Cardiac muscle cell (in vitro differentiated cells and primary cell): ENCODE measurements around the gene CNOT4. TPM values are rescaled to one million over a fixed set of nuclear protein-coding genes. Genes with fewer than 3 reads are reported as not detected.
"Not testable (repeated sequence)": the region's sequence is repeated elsewhere in the genome, so short reads cannot be mapped to it uniquely, and the experiment has no call there.

ENCODE experiments used
- DNase-seq, 2 donors: peaks; one replicate each; pipeline versions ENCODE4 v3.0.0 to v3.0.0-alpha.2; 2010 to 2017; ENCODE audit warnings: low read depth in 1 of 2, low spot score in 1 of 2
- H3K27ac ChIP-seq: fragments of 200-600 bp; sonication (generic); 2 replicates; pipeline ENCODE4 v1.5.1; 2016
- H3K27me3 ChIP-seq: fragments of 200-600 bp; sonication (generic); 2 replicates; pipeline ENCODE4 v1.6.0; 2016; ENCODE audit warnings: control low read depth
- H3K36me3 ChIP-seq: fragments of 200-600 bp; sonication (generic); 2 replicates; pipeline ENCODE4 v1.5.1; 2016; ENCODE audit warnings: control low read depth
- H3K4me1 ChIP-seq: fragments of 200-600 bp; sonication (generic); 2 replicates; pipeline ENCODE4 v1.8.1; 2017; ENCODE audit warnings: low read depth, mild to moderate bottlenecking, mixed run types
- H3K4me3 ChIP-seq: fragments of 200-600 bp; sonication (generic); 2 replicates; pipeline ENCODE4 v1.5.1; 2016; ENCODE audit warnings: mild to moderate bottlenecking
- H3K9me3 ChIP-seq: fragments of 200-600 bp; sonication (generic); 2 replicates; pipeline ENCODE4 v1.5.1; 2017; ENCODE audit warnings: low read depth, mild to moderate bottlenecking, control low read depth
- CTCF ChIP-seq: IDR thresholded peaks from 2 replicates; pipeline ENCODE4 v1.5.1; 2012; ENCODE audit warnings: low read depth, mild to moderate bottlenecking, low read length
- polyA plus RNA-seq: library from polyadenylated mRNA; unstranded; fragments of >200 nt; fragmentation: Nextera tagmentation; extraction: Ambion mirVana; gene quantifications from 2 replicates; pipeline ENCODE4 v1.2.1, GENCODE V29; 2016
- total RNA-seq: library from RNA; depleted of rRNA; stranded (reverse); fragments of >200 nt; gene quantifications from 2 replicates; pipeline ENCODE4 v1.2.3, GENCODE V29; 2016

CNOT4 gene
- total and polyA plus RNA-seq, 2 experiments from 2014 or later: 14.5 to 23.6 TPM

DNA sequence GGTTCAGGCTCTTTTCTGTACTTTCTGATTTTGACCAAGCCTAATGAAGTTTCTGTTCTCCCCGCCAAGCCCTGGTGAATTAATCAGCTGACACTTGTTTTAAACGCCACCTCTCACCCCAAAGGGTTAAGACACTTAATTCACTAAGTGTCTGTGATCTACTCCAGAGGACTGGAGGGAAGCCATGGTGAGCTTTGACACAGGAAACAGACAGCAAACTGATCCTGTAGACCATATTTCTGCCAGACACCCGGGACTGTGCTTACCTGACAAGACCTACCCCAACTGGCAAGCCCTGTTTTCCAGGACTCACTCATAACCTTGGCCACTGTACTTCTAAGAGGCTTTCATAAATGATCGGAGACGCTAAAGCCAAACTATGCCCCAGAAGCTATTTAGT is 150.3 kb downstream of the CNOT4 start:
- Histone ChIP-seq H3K27me3 (no peaks in the 10 kb centered on the region), H3K4me3 (no peak overlapping the region), H3K27ac (peak overlapping the region; percentile 33), H3K4me1 (peaks cover 6% of the 10 kb centered on the region), H3K9me3 (no peaks in the 10 kb centered on the region), H3K36me3 (peaks cover 9% of the 10 kb centered on the region)
- DNase-seq: peak in 1 of 2 donors; percentile 64
- no peak for TF ChIP-seq CTCF

DNA sequence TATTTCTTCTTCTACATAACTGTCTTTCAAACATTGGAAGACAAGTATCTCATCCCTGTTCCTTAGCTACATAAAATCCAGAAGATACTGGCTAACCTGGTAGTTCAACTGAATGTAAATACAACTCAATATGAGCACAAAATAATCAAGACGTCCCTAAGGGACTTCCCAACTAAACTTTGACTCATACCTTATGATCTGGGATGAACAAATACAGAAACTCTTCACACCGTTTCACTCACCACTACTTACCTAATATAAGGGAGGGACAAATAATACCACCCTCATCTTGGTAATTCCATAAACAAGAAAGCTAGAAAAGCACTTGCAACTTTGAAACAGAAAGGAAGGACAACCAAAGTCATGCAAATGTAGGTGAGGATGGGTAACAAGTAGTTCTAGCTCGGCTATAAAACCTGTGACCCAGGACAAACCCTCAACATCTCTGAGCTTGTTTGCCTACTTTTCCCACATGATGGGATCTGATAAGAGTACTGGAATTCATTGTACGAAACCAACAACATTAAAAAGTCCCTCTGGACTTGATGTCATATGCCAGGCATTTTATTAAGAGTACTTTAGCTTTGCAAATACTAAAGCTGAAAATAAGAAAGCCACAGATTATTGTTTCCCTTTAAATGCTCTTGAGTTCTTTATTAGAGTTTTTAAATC is 154.4 kb downstream of the CNOT4 start:
- TF ChIP-seq CTCF: no peak
- Histone ChIP-seq H3K9me3 (no peaks in the 10 kb centered on the region), H3K27ac (no peak overlapping the region), H3K4me3 (no peak overlapping the region), H3K36me3 (no peaks in the 10 kb centered on the region), H3K4me1 (peaks cover 6% of the 10 kb centered on the region), H3K27me3 (no peaks in the 10 kb centered on the region)
- no peak for DNase-seq

DNA sequence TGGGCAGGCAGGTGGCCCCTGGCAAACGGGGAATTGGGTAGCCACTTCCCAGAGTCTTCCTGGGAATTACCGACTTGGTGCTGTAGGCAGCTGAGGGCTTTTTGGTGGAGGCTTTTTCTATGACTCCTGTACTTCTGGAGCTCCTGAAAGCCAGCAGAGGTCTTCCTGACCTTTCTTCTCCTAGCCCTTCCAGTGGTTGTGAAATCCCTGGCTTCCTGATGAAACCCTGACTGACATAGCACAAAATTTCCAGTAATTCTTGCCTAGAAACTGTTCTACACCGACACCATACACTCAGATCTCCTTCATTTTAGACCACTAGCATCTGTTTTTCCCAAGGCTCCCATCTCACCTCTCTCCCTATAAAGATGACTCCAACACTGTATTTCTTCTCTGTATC is 156.1 kb downstream of the CNOT4 start:
- H3K4me3 ChIP-seq: no peak overlapping the region
- H3K36me3 ChIP-seq: no peaks in the 10 kb centered on the region
- no peaks in the 10 kb centered on the region for H3K4me1 ChIP-seq
- no peak overlapping the region for H3K27ac ChIP-seq
- H3K9me3 ChIP-seq: no peaks in the 10 kb centered on the region
- TF ChIP-seq CTCF: no peak
- H3K27me3 ChIP-seq: no peaks in the 10 kb centered on the region
- peak in 1 of 2 donors; percentile 16 for DNase-seq

DNA sequence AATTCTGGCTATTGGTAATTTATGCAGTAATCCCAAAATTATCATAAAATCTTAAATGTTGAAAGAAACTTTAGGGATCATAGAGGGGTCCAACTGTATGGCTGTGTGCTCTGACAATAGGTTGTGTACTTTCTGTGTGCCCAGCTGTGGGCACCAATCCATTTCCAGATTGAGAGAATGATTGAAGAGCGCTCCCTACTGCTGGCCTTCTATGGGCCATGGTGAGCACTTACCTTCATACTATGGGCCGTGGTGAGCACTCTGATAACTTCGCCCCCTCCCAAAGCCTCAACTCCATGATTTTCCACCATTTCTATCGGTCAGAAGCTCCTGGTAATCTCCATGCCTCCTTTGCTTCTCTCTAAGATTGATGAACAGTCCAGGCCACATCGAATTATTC is 157.6 kb downstream of the CNOT4 start:
- no peaks in the 10 kb centered on the region for H3K27me3 ChIP-seq
- no peak for DNase-seq
- H3K27ac ChIP-seq: no peak overlapping the region
- no peak for TF ChIP-seq CTCF
- no peaks in the 10 kb centered on the region for H3K4me1 ChIP-seq
- no peak overlapping the region for H3K4me3 ChIP-seq
- H3K9me3 ChIP-seq: no peaks in the 10 kb centered on the region
- H3K36me3 ChIP-seq: no peaks in the 10 kb centered on the region

DNA sequence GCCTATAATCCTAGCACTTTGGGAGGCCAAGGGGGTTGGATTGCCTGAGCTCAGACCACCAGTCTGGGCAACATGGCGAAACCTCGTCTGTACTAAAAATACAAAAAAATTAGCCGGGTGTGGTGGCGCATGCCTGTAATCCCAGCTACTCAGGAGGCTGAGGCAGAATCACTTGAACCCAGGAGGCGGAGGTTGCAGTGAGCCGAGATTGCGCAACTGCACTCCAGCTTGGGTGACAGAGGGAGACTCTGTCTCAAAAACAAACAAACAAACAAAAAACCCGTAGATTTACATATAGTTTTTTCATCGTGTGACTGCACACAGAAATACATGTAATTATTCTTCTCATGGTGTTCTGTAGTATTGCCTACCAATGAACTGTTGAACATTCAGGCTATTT is 158.8 kb downstream of the CNOT4 start:
- not testable (repeated sequence) for H3K4me1 ChIP-seq, DNase-seq, H3K9me3 ChIP-seq, H3K4me3 ChIP-seq, H3K27me3 ChIP-seq, H3K36me3 ChIP-seq, H3K27ac ChIP-seq

DNA sequence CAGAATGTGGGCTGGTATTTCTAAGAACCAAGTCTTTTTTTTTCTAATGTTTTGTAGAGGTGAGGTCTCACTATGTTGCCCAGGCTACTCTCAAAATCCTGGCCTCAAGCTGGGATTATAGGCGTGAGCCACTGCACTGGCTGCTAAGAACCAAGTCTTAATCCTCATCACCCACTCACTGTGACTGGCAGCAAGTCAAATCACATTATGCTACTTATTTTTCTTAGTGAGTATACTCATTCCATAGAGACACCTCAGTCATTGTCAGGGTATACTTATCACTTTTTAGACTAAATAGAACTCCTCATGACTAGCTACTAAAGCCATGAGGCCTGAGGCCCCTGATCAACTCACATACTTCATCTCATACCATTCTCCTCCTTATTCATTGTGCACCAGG is 160.2 kb downstream of the CNOT4 start:
- no peaks in the 10 kb centered on the region for H3K36me3 ChIP-seq
- H3K4me3 ChIP-seq: no peak overlapping the region
- no peaks in the 10 kb centered on the region for H3K9me3 ChIP-seq
- no peak for DNase-seq
- no peak overlapping the region for H3K27ac ChIP-seq
- H3K27me3 ChIP-seq: no peaks in the 10 kb centered on the region
- H3K4me1 ChIP-seq: no peaks in the 10 kb centered on the region
- TF ChIP-seq CTCF: no peak
